Neural progenitor cell (in vitro differentiated cells): ENCODE measurements around the gene PRRC1. TPM values are rescaled to one million over a fixed set of nuclear protein-coding genes. Genes with fewer than 3 reads are reported as not detected.
A peak's percentile ranks its signal among the peaks of the same experiment; 100 is the strongest.

Experiments
- DNase-seq: peaks from one replicate; pipeline ENCODE4 v3.0.0-alpha.2; 2016; ENCODE audit warnings: low spot score
- H2AFZ ChIP-seq: fragments of 200-600 bp; sonication (generic); replicated peaks from 2 replicates; pipeline ENCODE4 v1.6.1; 2016; ENCODE audit warnings: antibody characterized with exemption
- H3F3A ChIP-seq: fragments of 200-600 bp; sonication (generic); 2 replicates; pipeline ENCODE4 v1.6.1; 2016; ENCODE audit warnings: antibody characterized with exemption, low read depth
- H3K27ac ChIP-seq: fragments of 200-600 bp; sonication (generic); 2 replicates; pipeline ENCODE4 v1.5.1; 2016; ENCODE audit warnings: mild to moderate bottlenecking
- H3K27me3 ChIP-seq: fragments of 200-600 bp; sonication (generic); 2 replicates; pipeline ENCODE4 v1.6.1; 2016; ENCODE audit warnings: mild to moderate bottlenecking, moderate library complexity
- H3K36me3 ChIP-seq: fragments of 200-600 bp; sonication (generic); 2 replicates; pipeline ENCODE4 v1.5.1; 2016
- H3K4me1 ChIP-seq: fragments of 200-600 bp; sonication (generic); 2 replicates; pipeline ENCODE4 v1.6.1; 2016; ENCODE audit warnings: mixed run types
- H3K4me2 ChIP-seq: fragments of 200-600 bp; sonication (generic); 2 replicates; pipeline ENCODE4 v1.6.1; 2016
- H3K4me3 ChIP-seq: fragments of 200-600 bp; sonication (generic); 2 replicates; pipeline ENCODE4 v1.5.1; 2016
- H3K79me2 ChIP-seq: fragments of 200-600 bp; sonication (generic); 2 replicates; pipeline ENCODE4 v1.6.1; 2016; ENCODE audit warnings: low read depth
- H3K9ac ChIP-seq: fragments of 200-600 bp; sonication (generic); 2 replicates; pipeline ENCODE4 v1.6.1; 2016
- H3K9me3 ChIP-seq: fragments of 200-600 bp; sonication (generic); 2 replicates; pipeline ENCODE4 v1.5.1; 2016; ENCODE audit warnings: low read depth
- H4K20me1 ChIP-seq: fragments of 200-600 bp; sonication (generic); 2 replicates; pipeline ENCODE4 v1.6.1; 2016; ENCODE audit warnings: low read depth
- H3K27ac Mint-ChIP-seq: 3 replicates; pipeline ENCODE4 v1.8.0; 2021; ENCODE audit warnings: mixed read lengths
- H3K27me3 Mint-ChIP-seq: 2 replicates; pipeline ENCODE4 v1.8.0; 2022; ENCODE audit warnings: low read depth, mild to moderate bottlenecking, inconsistent platforms, moderate library complexity, mixed read lengths; ENCODE audit not compliant: insufficient read depth
- H3K36me3 Mint-ChIP-seq: 3 replicates; pipeline ENCODE4 v1.8.0; 2021; ENCODE audit warnings: mixed read lengths
- H3K4me1 Mint-ChIP-seq: 3 replicates; pipeline ENCODE4 v1.8.0; 2021; ENCODE audit warnings: mixed read lengths
- H3K4me3 Mint-ChIP-seq: 3 replicates; pipeline ENCODE4 v1.8.0; 2021; ENCODE audit warnings: mild to moderate bottlenecking, moderate library complexity, mixed read lengths
- H3K9me3 Mint-ChIP-seq: 3 replicates; pipeline ENCODE4 v1.8.0; 2020; ENCODE audit warnings: mixed read lengths
- EZH2 ChIP-seq: fragments of 200-600 bp; sonication (generic); IDR thresholded peaks from 2 replicates; pipeline ENCODE4 v1.6.1; 2017; ENCODE audit warnings: antibody characterized with exemption, mild to moderate bottlenecking, moderate library complexity
- EZH2phosphoT487 ChIP-seq: fragments of 200-600 bp; sonication (generic); IDR thresholded peaks from 2 replicates; pipeline ENCODE4 v1.6.1; 2017; ENCODE audit warnings: antibody characterized with exemption
- total RNA-seq: library from RNA; depleted of rRNA; stranded (reverse); fragments of >200 nt; gene quantifications from 2 replicates; pipeline ENCODE4 v1.2.3, GENCODE V29; 2015; ENCODE audit warnings: low replicate concordance
- TF ChIP-seq, protein P1 (sequence below): fragments of 200-600 bp; sonication (generic); IDR thresholded peaks from 2 replicates; pipeline ENCODE4 v1.5.1; 2017; ENCODE audit warnings: antibody characterized with exemption, mild to moderate bottlenecking

The PRRC1 gene
- total RNA-seq, 1 donor from 2014 or later, result 58.9 TPM

DNA sequence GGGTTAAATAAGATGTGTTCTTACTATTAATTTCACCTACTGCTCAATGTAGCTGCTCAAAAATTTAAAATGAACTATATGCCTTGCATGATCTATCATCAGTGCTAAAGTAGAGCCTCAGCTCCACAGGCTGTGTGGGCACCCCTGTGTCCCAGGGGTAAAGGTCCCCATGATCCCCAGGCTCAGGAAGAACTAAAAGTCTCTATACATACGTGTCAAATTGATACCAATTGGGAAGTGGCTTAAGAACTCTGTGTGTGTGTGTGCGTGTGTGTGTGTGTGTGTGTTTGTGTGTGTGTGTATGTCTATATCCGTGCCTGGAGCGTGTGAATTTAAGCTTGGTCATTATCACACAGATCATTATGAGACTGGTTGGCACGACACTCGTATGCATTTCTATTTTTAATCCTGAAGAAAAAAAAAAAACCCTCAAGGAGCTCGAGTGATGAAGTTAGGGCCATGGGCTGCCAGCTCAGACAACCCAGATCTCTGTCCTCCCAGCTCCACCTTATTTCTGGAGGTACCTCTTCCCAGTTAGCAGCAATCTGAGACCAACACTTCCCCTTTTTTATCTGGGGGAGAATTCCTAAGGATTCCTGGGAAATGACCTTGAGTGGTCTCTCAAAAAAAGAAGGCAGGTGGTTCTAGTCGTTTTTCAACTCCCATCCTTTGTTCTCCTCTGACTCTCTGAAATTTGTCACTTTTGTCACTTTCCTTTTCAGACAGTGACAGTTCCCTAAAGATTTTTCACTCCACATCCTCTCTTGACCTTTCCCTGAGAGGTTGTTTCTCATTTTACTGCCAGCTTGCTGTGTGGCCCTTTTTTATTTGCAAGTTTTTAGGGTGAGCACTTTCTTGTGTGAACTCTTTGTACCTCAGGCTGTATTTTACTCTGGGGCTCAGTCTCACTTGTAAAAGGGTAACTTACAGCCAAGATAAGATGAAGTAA, 85.7 kb downstream of the PRRC1 start:
- DNase-seq, result no peak
- H3K36me3 Mint-ChIP-seq, result no peaks in the 10 kb centered on the region
- no peaks in the 10 kb centered on the region for H3K9me3 Mint-ChIP-seq
- no peak overlapping the region for H3K4me3 Mint-ChIP-seq
- H4K20me1 ChIP-seq, result no peaks in the 10 kb centered on the region
- no peaks in the 10 kb centered on the region for H3K36me3 ChIP-seq
- no peaks in the 10 kb centered on the region for H3K27me3 Mint-ChIP-seq
- H3K79me2 ChIP-seq, result no peaks in the 10 kb centered on the region
- H3K4me3 ChIP-seq, result no peak overlapping the region
- no peaks in the 10 kb centered on the region for H3K27me3 ChIP-seq
- H3K27ac ChIP-seq, result no peak overlapping the region
- H3K9me3 ChIP-seq, result no peaks in the 10 kb centered on the region
- no peak overlapping the region for H2AFZ ChIP-seq
- no peak overlapping the region for H3K4me2 ChIP-seq
- peaks cover 25% of the 10 kb centered on the region for H3K4me1 Mint-ChIP-seq
- H3K9ac ChIP-seq, result no peak overlapping the region
- peak overlapping the region; percentile 88 for H3K27ac Mint-ChIP-seq
- TF ChIP-seq, protein P1, sequence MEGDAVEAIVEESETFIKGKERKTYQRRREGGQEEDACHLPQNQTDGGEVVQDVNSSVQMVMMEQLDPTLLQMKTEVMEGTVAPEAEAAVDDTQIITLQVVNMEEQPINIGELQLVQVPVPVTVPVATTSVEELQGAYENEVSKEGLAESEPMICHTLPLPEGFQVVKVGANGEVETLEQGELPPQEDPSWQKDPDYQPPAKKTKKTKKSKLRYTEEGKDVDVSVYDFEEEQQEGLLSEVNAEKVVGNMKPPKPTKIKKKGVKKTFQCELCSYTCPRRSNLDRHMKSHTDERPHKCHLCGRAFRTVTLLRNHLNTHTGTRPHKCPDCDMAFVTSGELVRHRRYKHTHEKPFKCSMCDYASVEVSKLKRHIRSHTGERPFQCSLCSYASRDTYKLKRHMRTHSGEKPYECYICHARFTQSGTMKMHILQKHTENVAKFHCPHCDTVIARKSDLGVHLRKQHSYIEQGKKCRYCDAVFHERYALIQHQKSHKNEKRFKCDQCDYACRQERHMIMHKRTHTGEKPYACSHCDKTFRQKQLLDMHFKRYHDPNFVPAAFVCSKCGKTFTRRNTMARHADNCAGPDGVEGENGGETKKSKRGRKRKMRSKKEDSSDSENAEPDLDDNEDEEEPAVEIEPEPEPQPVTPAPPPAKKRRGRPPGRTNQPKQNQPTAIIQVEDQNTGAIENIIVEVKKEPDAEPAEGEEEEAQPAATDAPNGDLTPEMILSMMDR, result no peak
- TF ChIP-seq EZH2 (no peak), EZH2phosphoT487 (no peak)
- no peaks in the 10 kb centered on the region for H3F3A ChIP-seq
- H3K4me1 ChIP-seq, result peaks cover 12% of the 10 kb centered on the region

Other genes with a start within 250 kb of the PRRC1 start
- gene MEGF10, start 226.8 kb upstream of the PRRC1 start, total RNA-seq, result 1.3 and 2.2 TPM in 2 replicates
- 0.09 TPM in 1 of 2 replicates, not detected in the other for gene CTXN3, start 131.4 kb downstream of the PRRC1 start, total RNA-seq
- gene CCDC192, start 185.8 kb downstream of the PRRC1 start, total RNA-seq, result 2.7 TPM in 1 of 2 replicates, not detected in the other